RWPE1 (cell line): Measurements from ENCODE around the gene NCOA7.
A peak's percentile ranks its signal among the peaks of the same experiment; 100 is the strongest.
"Not testable (repeated sequence)": the region's sequence is repeated elsewhere in the genome, so short reads cannot be mapped to it uniquely, and the experiment has no call there.

ENCODE experiments used
- CTCF ChIA-PET: fragments of 350-600 bp; sonication (Branson Sonifier 250); formaldehyde crosslinking; extraction: SDS; loops from one replicate; lab custom pipeline; 2021; lab: Yijun Ruan, JAX
- POLR2A ChIA-PET: fragments of 400-600 bp; formaldehyde crosslinking; extraction: SDS; loops from one replicate; lab custom pipeline; 2020; ENCODE audit warnings: antibody characterized with exemption; ENCODE audit not compliant: low non-redundant PET; lab: Yijun Ruan, JAX
- DNase-seq: peaks from one replicate; pipeline ENCODE4 v3.0.0; 2012; ENCODE audit warnings: low spot score
- H3K27ac ChIP-seq: fragments of 450-650 bp; 2 replicates; pipeline ENCODE4 v1.5.1; 2017
- TF ChIP-seq, protein P1 (sequence below): fragments of 450-650 bp; conservative IDR thresholded peaks from 2 replicates; pipeline ENCODE4 v1.5.1; 2017; ENCODE audit warnings: low read depth, mild to moderate bottlenecking

The NCOA7 gene

DNA sequence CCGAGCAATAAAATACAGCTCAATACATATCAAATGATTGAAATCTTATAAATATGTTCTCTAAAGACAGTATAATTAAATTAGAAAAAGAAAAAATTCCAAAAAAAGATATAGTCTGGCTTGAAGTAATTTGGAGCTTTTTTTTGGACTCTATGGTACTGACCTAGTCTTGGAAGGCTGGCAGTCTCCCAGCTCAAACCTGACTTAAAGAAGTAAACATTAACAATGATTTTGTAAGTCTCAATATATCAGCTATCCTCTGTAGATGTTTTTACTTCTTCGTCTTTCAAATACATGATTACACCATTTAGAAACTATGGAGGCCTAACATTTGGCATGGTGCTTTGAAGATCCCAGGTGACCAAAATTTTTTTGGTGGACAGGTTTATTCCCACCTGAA is 180.0 kb downstream of the NCOA7 start:
- no peak overlapping the region for H3K27ac ChIP-seq
- POLR2A ChIA-PET, result no interaction called here
- TF ChIP-seq, protein P1, sequence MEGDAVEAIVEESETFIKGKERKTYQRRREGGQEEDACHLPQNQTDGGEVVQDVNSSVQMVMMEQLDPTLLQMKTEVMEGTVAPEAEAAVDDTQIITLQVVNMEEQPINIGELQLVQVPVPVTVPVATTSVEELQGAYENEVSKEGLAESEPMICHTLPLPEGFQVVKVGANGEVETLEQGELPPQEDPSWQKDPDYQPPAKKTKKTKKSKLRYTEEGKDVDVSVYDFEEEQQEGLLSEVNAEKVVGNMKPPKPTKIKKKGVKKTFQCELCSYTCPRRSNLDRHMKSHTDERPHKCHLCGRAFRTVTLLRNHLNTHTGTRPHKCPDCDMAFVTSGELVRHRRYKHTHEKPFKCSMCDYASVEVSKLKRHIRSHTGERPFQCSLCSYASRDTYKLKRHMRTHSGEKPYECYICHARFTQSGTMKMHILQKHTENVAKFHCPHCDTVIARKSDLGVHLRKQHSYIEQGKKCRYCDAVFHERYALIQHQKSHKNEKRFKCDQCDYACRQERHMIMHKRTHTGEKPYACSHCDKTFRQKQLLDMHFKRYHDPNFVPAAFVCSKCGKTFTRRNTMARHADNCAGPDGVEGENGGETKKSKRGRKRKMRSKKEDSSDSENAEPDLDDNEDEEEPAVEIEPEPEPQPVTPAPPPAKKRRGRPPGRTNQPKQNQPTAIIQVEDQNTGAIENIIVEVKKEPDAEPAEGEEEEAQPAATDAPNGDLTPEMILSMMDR, result no peak
- no peak for DNase-seq
- CTCF ChIA-PET, result interaction anchor here (0.9 kb wide), 1 partner anchor 20 kb away, joined by 3 read pairs; no protein-coding TSS in a partner anchor

DNA sequence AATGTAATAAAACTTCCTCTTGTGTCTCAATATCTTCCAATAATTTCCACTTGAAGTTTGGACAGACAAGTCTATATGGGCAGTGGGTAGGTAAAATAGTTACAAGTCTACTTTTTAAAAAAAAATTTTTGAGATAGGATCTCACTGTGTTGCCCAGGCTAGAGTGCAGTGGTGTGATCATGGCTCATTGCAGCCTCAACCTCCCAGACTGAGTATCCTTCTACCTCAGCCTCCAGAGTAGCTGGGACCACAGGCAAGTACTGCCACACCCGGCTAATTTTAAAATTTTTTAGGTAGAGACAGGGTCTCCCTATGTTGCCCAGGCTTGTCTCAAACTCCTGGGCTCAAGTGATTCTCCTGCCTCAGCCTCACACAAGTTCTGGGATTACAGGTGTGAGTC is 181.7 kb downstream of the NCOA7 start:
- DNase-seq, CTCF ChIA-PET, POLR2A ChIA-PET, H3K27ac ChIP-seq: not testable (repeated sequence)

DNA sequence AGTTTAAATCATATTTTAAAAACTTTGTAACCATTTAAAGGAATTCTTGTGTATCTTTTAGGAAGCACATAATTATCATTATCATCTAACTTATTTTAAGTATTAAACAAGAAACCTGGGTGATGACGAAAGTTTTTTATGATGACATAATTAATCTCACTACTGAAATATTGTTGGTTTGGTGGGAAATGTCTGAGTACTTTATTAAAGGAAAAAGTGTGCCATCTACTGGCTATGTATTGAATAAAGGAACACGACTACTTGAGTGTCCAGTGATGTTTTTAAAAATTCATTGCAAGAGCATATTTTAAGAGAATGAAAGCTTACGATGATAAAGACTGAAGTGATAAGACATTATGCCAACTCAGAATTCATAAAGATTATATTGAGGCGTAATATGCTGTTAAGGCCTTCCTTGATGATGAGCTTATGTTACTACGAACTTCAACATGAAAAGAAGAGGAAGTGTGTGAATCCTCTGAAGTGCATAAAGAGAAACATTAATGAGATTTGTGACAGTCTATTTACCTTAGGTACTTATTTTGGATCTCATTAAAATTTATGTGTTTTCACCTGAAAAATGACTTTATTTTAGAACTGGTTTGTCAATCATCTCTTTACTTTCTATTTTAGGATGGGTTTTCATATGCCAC is 183.6 kb downstream of the NCOA7 start:
- POLR2A ChIA-PET, result no interaction called here
- no peak for DNase-seq
- no peak overlapping the region for H3K27ac ChIP-seq
- TF ChIP-seq, protein P1, result peak; percentile 63
- CTCF ChIA-PET, result interaction anchor here (0.6 to 1.7 kb wide), 11 partner anchors 9 to 1526 kb away, joined by 3 to 12 read pairs (median 4); partner anchors contain the start of gene TRMT11

DNA sequence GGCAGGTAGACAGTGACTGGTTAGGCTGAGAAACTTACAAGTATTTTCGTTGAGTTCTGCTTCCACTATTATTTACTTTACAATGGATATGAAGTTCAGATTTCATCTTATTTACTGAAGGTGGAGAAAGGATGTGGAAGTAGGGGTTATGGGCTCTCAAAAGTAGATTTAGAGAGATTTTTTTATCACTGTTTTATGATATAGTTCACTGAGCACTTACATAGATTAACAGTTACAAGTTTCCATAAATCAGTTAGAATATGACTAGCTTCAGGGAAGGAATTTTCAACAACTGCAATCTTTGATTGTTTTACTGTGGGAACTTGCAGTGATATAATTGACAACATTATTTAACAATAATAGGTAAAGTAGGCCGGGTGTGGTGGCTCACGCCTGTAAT is 188.3 kb downstream of the NCOA7 start:
- DNase-seq, result no peak
- ChIA-PET CTCF (no interaction called here), POLR2A (no interaction called here)
- TF ChIP-seq, protein P1, result no peak
- H3K27ac ChIP-seq, result no peak overlapping the region
